ENCODE data around the gene FITM1.

FITM1 gene

GRCh38 chr14:24114532-24115421 lies 15.7 kb upstream of the FITM1 start, which contains the start of the genes DCAF11 and NRL:
Gene DCAF11 (plus strand): TSS chr14:24114777. CDS start chr14:24115595, 818 bp downstream.
Gene NRL (minus strand): TSS chr14:24114949. CDS start chr14:24082848, 32,101 bp downstream.
- H3K4me3 ChIP-seq (ENCODE audit: low read length), result peak within 1 kb of the TSS; percentile 93
- H3K9me3 ChIP-seq (ENCODE audit: control insufficient read depth, insufficient read depth, low read length), result no peaks in the 10 kb centered on the region
- H3K27ac ChIP-seq (ENCODE audit: low read depth, low read length), result peak within 1 kb of the TSS; percentile 90
- H3K4me2 ChIP-seq (ENCODE audit: low read length), result peak within 1 kb of the TSS; percentile 93
- H3K36me3 ChIP-seq (ENCODE audit: control insufficient read depth, low read length), result peaks cover 46% of the 10 kb centered on the region
- H3K4me1 ChIP-seq (ENCODE audit: control insufficient read depth, low read length), result peaks cover 18% of the 10 kb centered on the region
- H3K79me2 ChIP-seq (ENCODE audit: control insufficient read depth, low read length), result peaks cover 24% of the 10 kb centered on the region
- H4K20me1 ChIP-seq (ENCODE audit: control insufficient read depth, insufficient read depth, low read depth, low read length), result peaks cover 4% of the 10 kb centered on the region; the same call in 1 of the 2 replicates
- peaks cover 15% of the 10 kb centered on the region for H3F3A ChIP-seq (ENCODE audit: control insufficient read depth, insufficient read depth)
- no peaks in the 10 kb centered on the region for H3K9me2 ChIP-seq (replicated peaks; ENCODE audit: control insufficient read depth, low read length)
- TF ChIP-seq, protein P1, sequence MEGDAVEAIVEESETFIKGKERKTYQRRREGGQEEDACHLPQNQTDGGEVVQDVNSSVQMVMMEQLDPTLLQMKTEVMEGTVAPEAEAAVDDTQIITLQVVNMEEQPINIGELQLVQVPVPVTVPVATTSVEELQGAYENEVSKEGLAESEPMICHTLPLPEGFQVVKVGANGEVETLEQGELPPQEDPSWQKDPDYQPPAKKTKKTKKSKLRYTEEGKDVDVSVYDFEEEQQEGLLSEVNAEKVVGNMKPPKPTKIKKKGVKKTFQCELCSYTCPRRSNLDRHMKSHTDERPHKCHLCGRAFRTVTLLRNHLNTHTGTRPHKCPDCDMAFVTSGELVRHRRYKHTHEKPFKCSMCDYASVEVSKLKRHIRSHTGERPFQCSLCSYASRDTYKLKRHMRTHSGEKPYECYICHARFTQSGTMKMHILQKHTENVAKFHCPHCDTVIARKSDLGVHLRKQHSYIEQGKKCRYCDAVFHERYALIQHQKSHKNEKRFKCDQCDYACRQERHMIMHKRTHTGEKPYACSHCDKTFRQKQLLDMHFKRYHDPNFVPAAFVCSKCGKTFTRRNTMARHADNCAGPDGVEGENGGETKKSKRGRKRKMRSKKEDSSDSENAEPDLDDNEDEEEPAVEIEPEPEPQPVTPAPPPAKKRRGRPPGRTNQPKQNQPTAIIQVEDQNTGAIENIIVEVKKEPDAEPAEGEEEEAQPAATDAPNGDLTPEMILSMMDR (IDR thresholded peaks at IDR 0.05; ENCODE audit: low read depth, low read length, poor library complexity, severe bottlenecking), result no peak
- TF ChIP-seq EZH2phosphoT487 (IDR thresholded peaks at IDR 0.05; ENCODE audit: borderline replicate concordance, low read length), result no peak
- no peaks in the 10 kb centered on the region for H3K27me3 ChIP-seq (ENCODE audit: control insufficient read depth, low read length)

DNA sequence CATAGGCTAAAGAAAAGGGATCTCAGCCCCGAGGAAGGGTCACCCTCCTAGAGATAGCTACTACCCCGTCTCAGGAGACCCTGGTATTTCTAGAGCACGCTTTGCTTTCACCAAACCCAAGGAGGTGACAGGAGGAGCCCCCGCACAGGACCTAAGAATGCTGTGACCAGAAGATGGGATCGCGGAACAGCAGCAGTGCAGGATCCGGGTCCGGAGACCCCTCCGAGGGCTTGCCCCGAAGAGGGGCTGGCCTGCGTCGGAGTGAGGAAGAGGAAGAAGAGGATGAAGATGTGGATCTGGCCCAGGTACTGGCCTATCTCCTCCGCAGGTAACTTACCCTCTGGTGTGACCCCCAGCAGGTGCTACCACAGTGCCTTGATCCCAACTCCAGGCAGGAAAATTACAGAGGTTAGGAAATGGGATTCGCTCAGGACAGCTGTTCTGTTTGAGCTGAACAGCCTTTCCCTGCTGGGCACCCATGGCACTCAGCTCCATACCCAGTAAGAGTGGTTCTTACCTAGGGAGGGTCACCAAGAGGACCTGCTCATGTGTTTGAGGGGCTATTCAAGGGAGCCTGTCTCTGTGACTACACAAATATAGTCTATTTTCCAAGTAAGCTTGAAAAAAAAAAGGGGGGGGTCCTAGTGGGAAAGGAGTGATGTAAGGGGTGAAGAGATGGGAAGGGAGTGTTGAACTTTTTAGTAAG lies 14.9 kb upstream of the FITM1 start:
- TF ChIP-seq, protein P1 (IDR thresholded peaks at IDR 0.05; ENCODE audit: low read depth, low read length, poor library complexity, severe bottlenecking), result no peak
- no peak for TF ChIP-seq EZH2phosphoT487 (IDR thresholded peaks at IDR 0.05; ENCODE audit: borderline replicate concordance, low read length)
- Histone ChIP-seq H3F3A (ENCODE audit: control insufficient read depth, insufficient read depth) (peaks cover 9% of the 10 kb centered on the region; the same call in 1 of the 2 replicates), H3K4me2 (ENCODE audit: low read length) (peak overlapping the region; percentile 83), H3K27ac (ENCODE audit: low read depth, low read length) (peak overlapping the region; percentile 90; the same call in 1 of the 2 replicates), H3K9me3 (ENCODE audit: control insufficient read depth, insufficient read depth, low read length) (no peaks in the 10 kb centered on the region), H3K79me2 (ENCODE audit: control insufficient read depth, low read length) (peaks cover 24% of the 10 kb centered on the region), H4K20me1 (ENCODE audit: control insufficient read depth, insufficient read depth, low read depth, low read length) (peaks cover 4% of the 10 kb centered on the region; the same call in 1 of the 2 replicates), H3K36me3 (ENCODE audit: control insufficient read depth, low read length) (peaks cover 50% of the 10 kb centered on the region), H3K4me1 (ENCODE audit: control insufficient read depth, low read length) (peaks cover 18% of the 10 kb centered on the region), H3K27me3 (ENCODE audit: control insufficient read depth, low read length) (no peaks in the 10 kb centered on the region), H3K4me3 (ENCODE audit: low read length) (peak overlapping the region; percentile 93), H3K9me2 (replicated peaks; ENCODE audit: control insufficient read depth, low read length) (no peaks in the 10 kb centered on the region)

- peaks cover 5% of the 10 kb centered on the region; the same call in 1 of the 2 replicates for H3F3A ChIP-seq (ENCODE audit: control insufficient read depth, insufficient read depth)
- H3K4me2 ChIP-seq (ENCODE audit: low read length), result peak overlapping the region; percentile 83
- no peak overlapping the region for H3K27ac ChIP-seq (ENCODE audit: low read depth, low read length)
- no peak for TF ChIP-seq EZH2phosphoT487 (IDR thresholded peaks at IDR 0.05; ENCODE audit: borderline replicate concordance, low read length)
- TF ChIP-seq, protein P1 (IDR thresholded peaks at IDR 0.05; ENCODE audit: low read depth, low read length, poor library complexity, severe bottlenecking), result no peak
- peaks cover 24% of the 10 kb centered on the region for H3K79me2 ChIP-seq (ENCODE audit: control insufficient read depth, low read length)
- H3K4me3 ChIP-seq (ENCODE audit: low read length), result peak overlapping the region; percentile 93
- peaks cover 4% of the 10 kb centered on the region; the same call in 1 of the 2 replicates for H4K20me1 ChIP-seq (ENCODE audit: control insufficient read depth, insufficient read depth, low read depth, low read length)
- H3K9me3 ChIP-seq (ENCODE audit: control insufficient read depth, insufficient read depth, low read length), result no peaks in the 10 kb centered on the region
- H3K4me1 ChIP-seq (ENCODE audit: control insufficient read depth, low read length), result peaks cover 14% of the 10 kb centered on the region
- H3K27me3 ChIP-seq (ENCODE audit: control insufficient read depth, low read length), result no peaks in the 10 kb centered on the region
- no peaks in the 10 kb centered on the region for H3K9me2 ChIP-seq (replicated peaks; ENCODE audit: control insufficient read depth, low read length)
- peaks cover 56% of the 10 kb centered on the region for H3K36me3 ChIP-seq (ENCODE audit: control insufficient read depth, low read length)
Observed at GRCh38 chr14:24116128-24116814, 14.2 kb upstream of the FITM1 start.

Measured in DOHH2 (cell line).